ENCODE data around the gene PEA15.

Gene PEA15

GRCh38 chr1:160205242-160206035 lies at the start of gene PEA15:
Gene PEA15 (plus strand): TSS chr1:160205384. CDS start chr1:160211545, 6,161 bp downstream.
- peak; percentile 19 for DNase-seq

- no peak for DNase-seq
Measured at GRCh38 chr1:160156361-160156760, 48.8 kb upstream of the PEA15 start.

DNA sequence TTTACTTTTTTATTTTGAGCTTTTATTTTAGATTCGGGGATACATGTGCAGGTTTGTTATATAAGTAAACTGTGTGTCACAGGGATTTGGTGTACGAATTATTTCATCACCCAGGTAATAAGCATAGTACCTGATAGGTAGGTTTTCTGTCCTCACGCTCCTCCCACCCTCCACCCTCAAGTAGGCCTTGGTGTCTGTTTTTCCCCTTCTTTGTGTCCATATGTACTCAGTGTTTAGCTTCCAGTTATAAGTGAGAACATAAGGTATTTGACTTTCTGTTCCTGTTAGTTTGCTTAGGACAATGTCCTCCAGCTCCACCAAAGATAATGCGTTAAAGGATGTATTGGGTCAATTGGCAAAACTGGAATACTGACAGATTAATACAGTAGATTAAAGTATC lies 48.0 kb upstream of the PEA15 start:
- DNase-seq: no peak

- DNase-seq: no peak
Measured at GRCh38 chr1:160158031-160158430, 47.2 kb upstream of the PEA15 start.

GRCh38 chr1:160158534-160158933 lies 46.6 kb upstream of the PEA15 start:
- DNase-seq: no peak

DNA sequence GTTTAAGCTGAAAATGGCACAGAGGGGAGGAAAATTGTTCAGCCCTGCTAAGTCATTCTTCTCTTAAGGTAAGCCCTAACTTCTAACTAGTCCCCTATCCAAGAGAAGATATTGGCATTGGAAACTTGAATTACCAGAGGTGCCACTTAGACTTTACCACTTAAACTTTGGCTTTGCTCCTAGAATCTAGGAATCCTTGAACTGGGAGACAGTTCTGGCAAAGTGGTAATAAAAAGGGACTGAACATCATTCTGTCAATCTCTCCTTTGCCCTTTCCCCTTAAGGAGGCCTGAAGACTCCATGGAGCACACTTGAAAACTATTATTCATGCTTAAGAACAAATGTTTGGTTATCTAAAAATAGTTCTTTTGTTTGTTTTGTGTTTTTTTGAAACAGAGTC lies 45.3 kb upstream of the PEA15 start:
- no peak for DNase-seq

GRCh38 chr1:160161965-160162705 lies 43.0 kb upstream of the PEA15 start:
- no peak for DNase-seq

DNA sequence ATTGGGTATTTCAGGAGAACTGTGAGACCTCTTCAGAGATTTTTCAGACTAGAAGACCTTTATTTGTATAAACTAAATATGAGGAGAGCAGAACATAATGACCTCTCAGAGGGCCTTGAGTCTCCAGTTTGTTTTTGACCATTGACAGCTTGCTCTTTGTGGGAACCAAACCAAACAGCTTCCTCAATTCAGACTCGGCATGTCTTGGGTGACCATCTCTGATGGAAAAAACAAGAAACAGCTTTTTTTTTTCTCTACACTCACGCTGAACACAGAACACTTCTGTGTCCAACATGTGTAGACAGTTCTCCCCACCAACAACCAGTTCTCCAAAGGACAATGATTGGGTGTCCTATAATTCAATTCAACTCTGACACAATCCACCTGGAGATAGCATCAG lies 42.3 kb upstream of the PEA15 start:
- DNase-seq: no peak

DNA sequence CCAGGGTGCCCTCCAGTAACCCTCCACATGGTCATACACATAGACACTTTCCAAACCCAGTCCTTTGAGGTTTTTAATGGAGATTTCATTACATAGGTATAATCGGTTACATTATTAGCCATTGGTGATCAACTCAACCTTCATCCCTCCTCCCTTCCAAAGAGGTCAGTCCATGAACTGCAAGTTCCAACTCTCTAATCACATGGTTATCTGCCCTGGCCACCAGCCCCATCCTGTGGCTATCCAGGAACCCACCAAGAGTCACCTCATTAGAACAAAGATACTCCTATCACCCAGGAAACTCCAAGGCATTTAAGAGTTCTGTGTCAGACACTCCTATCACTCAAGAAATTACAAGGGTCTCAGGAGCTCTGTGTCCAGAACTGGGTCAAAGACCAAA lies 41.6 kb upstream of the PEA15 start:
- no peak for DNase-seq

GRCh38 chr1:160164121-160164520 lies 41.1 kb upstream of the PEA15 start:
- DNase-seq: no peak

GRCh38 chr1:160166166-160166868 lies 38.9 kb upstream of the PEA15 start:
- no peak for DNase-seq

DNA sequence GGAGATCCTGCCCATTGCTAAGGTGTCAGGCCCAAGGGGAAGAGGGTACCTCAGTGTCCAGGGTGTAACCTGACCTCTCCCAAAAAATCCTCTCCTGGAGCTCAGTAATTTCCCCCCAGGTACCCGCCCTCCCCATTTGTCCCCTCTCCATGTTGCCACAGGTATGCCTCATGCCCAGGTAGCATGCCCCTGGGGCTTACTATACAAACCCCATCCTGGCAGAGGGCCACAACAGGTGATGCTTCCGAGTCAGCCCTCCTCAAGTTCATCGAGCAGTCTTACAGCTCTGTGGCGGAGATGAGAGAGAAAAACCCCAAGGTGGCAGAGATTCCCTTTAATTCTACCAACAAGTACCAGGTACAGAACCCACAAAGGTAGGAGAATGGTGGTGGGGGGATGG lies 38.1 kb upstream of the PEA15 start:
- DNase-seq: no peak

DNA sequence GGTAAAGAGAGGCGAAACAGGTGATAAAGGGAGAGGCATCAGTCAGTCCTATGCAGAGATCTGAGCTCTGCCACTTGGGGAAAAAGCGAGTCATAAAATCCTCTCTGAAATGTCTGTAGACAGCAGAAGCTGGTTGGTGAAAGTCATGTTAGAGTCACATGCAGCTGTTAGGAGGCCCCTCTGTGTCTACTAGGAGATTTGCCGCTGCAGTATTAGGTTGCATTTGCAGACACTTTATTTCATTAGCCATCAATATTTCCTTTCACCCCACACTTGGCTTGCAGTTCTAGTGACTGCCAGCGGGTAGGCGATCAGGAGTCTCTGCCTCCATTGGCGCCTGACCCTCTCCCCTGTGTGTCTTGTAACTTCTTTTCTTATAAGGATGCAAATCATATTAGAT lies 37.6 kb upstream of the PEA15 start:
- DNase-seq: no peak

DNA sequence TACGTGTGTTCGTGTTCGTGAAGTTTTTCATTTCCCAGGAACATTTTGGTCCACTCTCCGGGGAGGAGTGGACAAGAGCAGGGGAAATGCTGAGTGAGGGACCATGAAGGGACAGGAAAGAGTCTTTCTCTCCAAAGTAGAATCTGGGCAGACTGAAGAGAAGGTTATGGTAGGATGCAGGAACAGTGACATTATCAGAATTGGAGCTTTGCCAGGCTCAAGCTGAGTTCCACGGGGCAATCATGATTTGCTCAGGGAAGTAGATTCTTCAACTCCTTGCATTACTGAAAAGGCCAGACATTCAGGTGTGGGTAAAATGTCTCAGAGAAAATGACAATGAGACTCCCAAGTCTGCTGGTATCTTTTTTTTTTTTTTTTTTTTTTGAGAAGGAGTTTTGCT lies 37.2 kb upstream of the PEA15 start:
- DNase-seq: no peak

GRCh38 chr1:160168609-160169369 lies 36.4 kb upstream of the PEA15 start:
- no peak for DNase-seq

GRCh38 chr1:160169553-160170399 lies 35.4 kb upstream of the PEA15 start:
- DNase-seq: peak; percentile 30

DNA sequence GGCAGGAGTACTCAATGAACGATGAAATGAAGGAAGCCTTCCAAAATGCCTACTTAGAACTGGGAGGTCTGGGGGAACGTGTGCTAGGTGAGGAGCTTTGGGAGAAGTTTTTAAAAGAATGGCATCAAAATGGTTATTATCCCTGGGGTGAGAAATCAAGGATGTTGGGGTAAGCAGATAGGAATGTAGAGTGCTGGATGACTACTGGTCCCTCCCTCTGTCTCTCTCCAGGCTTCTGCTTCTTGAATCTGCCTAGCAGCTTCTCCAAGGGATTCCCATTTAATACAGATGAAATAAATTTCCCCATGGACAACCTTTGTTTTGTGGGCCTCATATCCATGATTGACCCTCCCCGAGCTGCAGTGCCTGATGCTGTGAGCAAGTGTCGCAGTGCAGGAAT lies 33.8 kb upstream of the PEA15 start:
- DNase-seq: no peak

- DNase-seq: no peak
Measured at GRCh38 chr1:160171980-160172379, 33.2 kb upstream of the PEA15 start.

GRCh38 chr1:160177231-160177630 lies 28.0 kb upstream of the PEA15 start:
- no peak for DNase-seq

DNA sequence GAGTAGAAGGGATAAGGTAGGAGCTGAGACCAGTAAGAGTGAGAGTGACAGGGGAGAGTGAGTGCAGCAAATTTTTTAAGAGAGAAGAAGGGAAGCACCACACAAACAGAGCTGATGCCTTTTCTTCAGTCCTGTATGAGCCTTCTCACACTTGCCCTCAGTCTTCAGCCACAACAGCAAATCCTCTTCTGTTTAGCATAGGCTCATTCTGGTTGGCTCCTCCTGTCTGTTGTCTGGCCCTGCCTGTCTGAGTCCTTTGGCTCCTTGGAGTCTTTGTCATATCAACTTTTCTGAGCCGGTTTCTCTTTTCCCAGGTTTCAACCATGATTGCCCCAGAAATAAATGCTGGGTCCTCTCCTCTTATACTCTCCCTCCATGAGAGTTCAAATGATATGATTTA lies 27.5 kb upstream of the PEA15 start:
- no peak for DNase-seq

- no peak for DNase-seq
Measured at GRCh38 chr1:160178731-160179130, 26.5 kb upstream of the PEA15 start.

GRCh38 chr1:160179336-160179735 lies 25.8 kb upstream of the PEA15 start:
- no peak for DNase-seq

Data from NCI-H510A treated with DMSO at 0.1 percent for 48 hours (cell line).